ENCODE measurements around the gene RESF1.

DNA sequence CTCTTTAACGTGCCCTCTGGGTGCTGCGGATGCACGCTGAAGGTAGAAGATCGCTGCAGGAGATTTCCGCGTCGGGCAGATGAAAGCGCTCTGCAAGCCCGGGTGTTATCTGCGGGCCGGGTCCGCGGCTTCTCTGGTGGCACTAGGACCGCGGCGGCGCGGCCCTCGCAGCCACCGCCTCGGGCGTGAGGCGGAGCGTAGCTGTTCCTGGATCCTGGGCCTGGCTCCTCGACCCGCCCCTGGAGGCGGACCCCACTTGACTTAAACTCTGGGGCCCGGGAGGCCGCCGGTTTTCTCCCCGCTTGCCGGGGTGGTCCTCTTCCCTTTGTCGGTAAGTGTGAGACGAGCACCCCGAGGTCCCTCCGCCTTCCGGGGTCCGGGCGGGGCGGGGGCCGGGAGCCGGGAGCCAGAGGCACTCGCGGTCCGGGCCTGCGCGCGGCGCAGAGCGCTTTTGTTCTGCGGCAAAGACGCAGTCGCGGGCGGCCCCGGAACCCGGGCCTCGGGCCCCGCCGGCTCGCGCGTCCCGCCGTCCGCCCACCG lies at the start of gene RESF1:
- TF ChIP-seq POLR2A (IDR thresholded peaks at IDR 0.05), result peak; percentile 46 to 94 (median 76)
- TF ChIP-seq POLR2AphosphoS5 (IDR thresholded peaks at IDR 0.05), result peak; percentile 90 to 96 (median 95)
- TF ChIP-seq, protein P1, sequence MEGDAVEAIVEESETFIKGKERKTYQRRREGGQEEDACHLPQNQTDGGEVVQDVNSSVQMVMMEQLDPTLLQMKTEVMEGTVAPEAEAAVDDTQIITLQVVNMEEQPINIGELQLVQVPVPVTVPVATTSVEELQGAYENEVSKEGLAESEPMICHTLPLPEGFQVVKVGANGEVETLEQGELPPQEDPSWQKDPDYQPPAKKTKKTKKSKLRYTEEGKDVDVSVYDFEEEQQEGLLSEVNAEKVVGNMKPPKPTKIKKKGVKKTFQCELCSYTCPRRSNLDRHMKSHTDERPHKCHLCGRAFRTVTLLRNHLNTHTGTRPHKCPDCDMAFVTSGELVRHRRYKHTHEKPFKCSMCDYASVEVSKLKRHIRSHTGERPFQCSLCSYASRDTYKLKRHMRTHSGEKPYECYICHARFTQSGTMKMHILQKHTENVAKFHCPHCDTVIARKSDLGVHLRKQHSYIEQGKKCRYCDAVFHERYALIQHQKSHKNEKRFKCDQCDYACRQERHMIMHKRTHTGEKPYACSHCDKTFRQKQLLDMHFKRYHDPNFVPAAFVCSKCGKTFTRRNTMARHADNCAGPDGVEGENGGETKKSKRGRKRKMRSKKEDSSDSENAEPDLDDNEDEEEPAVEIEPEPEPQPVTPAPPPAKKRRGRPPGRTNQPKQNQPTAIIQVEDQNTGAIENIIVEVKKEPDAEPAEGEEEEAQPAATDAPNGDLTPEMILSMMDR (IDR thresholded peaks at IDR 0.05 in 8 of 11, conservative IDR thresholded peaks at IDR 0.05 in 3 of 11), result peak in 4 of 11 experiments; percentile 15 to 37 (median 25)

All from spleen (tissue), 7 donors.